K562 (cell line): ENCODE measurements around the gene U2AF1L4. TPM values are rescaled to one million over a fixed set of nuclear protein-coding genes. Genes with fewer than 3 reads are reported as not detected.

Source experiments
- ATF1 ChIP-seq, 2 experiments: fragments of 450-650 bp in 1 of 2; IDR thresholded peaks; 2 replicates each; pipeline ENCODE4 v1.6.1; 2016; ENCODE audit warnings: missing compliant biosample characterization in 1 of 2, missing genetic modification characterization in 1 of 2
- CBFA2T3 ChIP-seq: fragments of 450-650 bp; IDR thresholded peaks from 2 replicates; pipeline ENCODE4 v1.6.1; 2017
- CCAR2 ChIP-seq: fragments of 200-400 bp; formaldehyde crosslinking; IDR thresholded peaks from 2 replicates; pipeline ENCODE4 v1.6.1; 2017; ENCODE audit warnings: mild to moderate bottlenecking, low read depth, low read length
- DPF2 ChIP-seq: fragments of 450-650 bp; IDR thresholded peaks from 2 replicates; pipeline ENCODE4 v1.6.1; 2016
- ELF4 ChIP-seq: fragments of 450-650 bp; formaldehyde crosslinking; IDR thresholded peaks from 2 replicates; pipeline ENCODE4 v1.4.0; 2022; ENCODE audit warnings: missing genetic modification characterization
- ELK1 ChIP-seq: sonication (generic); formaldehyde crosslinking; IDR thresholded peaks from 2 replicates; pipeline ENCODE4 v1.8.1; 2022; ENCODE audit warnings: missing genetic modification reagents
- ETS1 ChIP-seq: conservative IDR thresholded peaks from 2 replicates; pipeline ENCODE4 v1.6.1; 2011; ENCODE audit warnings: low read depth, mild to moderate bottlenecking, low read length; ENCODE audit not compliant: control insufficient read depth
- ETV1 ChIP-seq: fragments of 450-650 bp; conservative IDR thresholded peaks from 2 replicates; pipeline ENCODE4 v1.6.1; 2016; ENCODE audit warnings: missing genetic modification characterization, control low read depth, low read depth, missing compliant biosample characterization
- EWSR1 ChIP-seq: fragments of 450-650 bp; IDR thresholded peaks from 2 replicates; pipeline ENCODE4 v1.6.1; 2018; ENCODE audit warnings: borderline replicate concordance, mild to moderate bottlenecking, low read depth, moderate library complexity; ENCODE audit not compliant: partially characterized antibody
- LEF1 ChIP-seq: fragments of 450-650 bp; IDR thresholded peaks from 2 replicates; pipeline ENCODE4 v1.6.1; 2016; ENCODE audit warnings: mild to moderate bottlenecking
- MCM3 ChIP-seq: fragments of 450-650 bp; IDR thresholded peaks from 2 replicates; pipeline ENCODE4 v1.6.1; 2016
- NEUROD1 ChIP-seq: fragments of 150-350 bp; IDR thresholded peaks from 2 replicates; pipeline ENCODE4 v1.6.1; 2014; ENCODE audit warnings: borderline replicate concordance, low read length, low read depth; ENCODE audit not compliant: partially characterized antibody
- POLR2AphosphoS5 ChIP-seq: IDR thresholded peaks from 2 replicates; pipeline ENCODE4 v1.6.1; 2011; ENCODE audit warnings: mild to moderate bottlenecking, low read depth, low read length, moderate library complexity; ENCODE audit not compliant: control insufficient read depth, insufficient read depth
- POLR3G ChIP-seq: IDR thresholded peaks from 2 replicates; pipeline ENCODE4 v1.6.1; 2011; ENCODE audit not compliant: insufficient read length, insufficient replicate concordance; ENCODE audit errors: extremely low read depth
- RB1 ChIP-seq: fragments of 450-650 bp; IDR thresholded peaks from 2 replicates; pipeline ENCODE4 v1.6.1; 2017; ENCODE audit warnings: low read depth, mild to moderate bottlenecking
- SAFB ChIP-seq: fragments of 200-400 bp; formaldehyde crosslinking; IDR thresholded peaks from 2 replicates; pipeline ENCODE4 v1.6.1; 2017; ENCODE audit warnings: low read depth, low read length, borderline replicate concordance
- SUPT5H ChIP-seq: fragments of 450-650 bp; IDR thresholded peaks from 2 replicates; pipeline ENCODE4 v1.6.1; 2016
- ZBTB11 ChIP-seq, 3 experiments: fragments of 200-800 bp in 1 of 3; fragments of 250-450 bp in 1 of 3; fragments of 450-650 bp in 1 of 3; sonication (Bioruptor Pico) in 1 of 3; sonication (Bioruptor generic) in 1 of 3; formaldehyde crosslinking in 1 of 3; IDR thresholded peaks; 2 replicates each; pipeline versions ENCODE4 v1.6.1 to v1.8.0; 2016 to 2022; ENCODE audit warnings: mild to moderate bottlenecking in 2 of 3, missing genetic modification characterization in 2 of 3, missing compliant biosample characterization in 1 of 3, moderate library complexity in 1 of 3
- ZNF12 ChIP-seq: sonication (generic); formaldehyde crosslinking; IDR thresholded peaks from 2 replicates; pipeline ENCODE4 v1.4.0; 2020; ENCODE audit warnings: mild to moderate bottlenecking, missing genetic modification reagents
- ZNF124 ChIP-seq: sonication (generic); formaldehyde crosslinking; IDR thresholded peaks from 2 replicates; pipeline ENCODE4 v1.8.1; 2022; ENCODE audit warnings: missing genetic modification reagents
- ZNF778 ChIP-seq: fragments of 450-650 bp; formaldehyde crosslinking; IDR thresholded peaks from 2 replicates; pipeline ENCODE4 v1.4.0; 2020; ENCODE audit warnings: mild to moderate bottlenecking, moderate library complexity
- polyA plus RNA-seq, 8 experiments: library from polyadenylated mRNA; depleted of rRNA in 4 of 8; stranded (reverse) in 5 of 8; unstranded in 3 of 8; fragments of >200 nt; fragmentation: Nextera tagmentation in 2 of 8; fragmentation: Illumina TruSeq in 1 of 8; extraction: Ambion mirVana in 2 of 8; extraction: Trizol in 1 of 8; gene quantifications; 2 replicates each; pipeline versions ENCODE4 v1.2.1 to v1.2.3, GENCODE V29; 2011 to 2014; ENCODE audit warnings: inconsistent platforms in 1 of 8, missing spikeins in 1 of 8
- total RNA-seq, 7 experiments: library from RNA; depleted of rRNA in 6 of 7; stranded (reverse); fragments of >200 nt in 6 of 7; fragmentation: Illumina TruSeq in 2 of 7; extraction: Trizol in 2 of 7; gene quantifications; 2 replicates each; pipeline versions ENCODE4 v1.2.1 to v1.2.3, GENCODE V29; 2011 to 2021; ENCODE audit warnings: low replicate concordance in 1 of 7

The U2AF1L4 gene
- total and polyA plus RNA-seq, 9 of the 15 experiments (the other 6 are each of a cell fraction or from before 2014, with no cell fraction given): 8.4 to 19.5 (median 12.6) TPM

GRCh38 chr19:35757749-35758608 lies 12.8 kb upstream of the U2AF1L4 start, which contains the start of gene PROSER3 (continued):
- TF ChIP-seq SUPT5H (peak; percentile 82), POLR2AphosphoS5 (peak; percentile 45; the same call in 1 of the 2 replicates), ZBTB11 (CRISPR knock-in tag; IDR thresholded peaks at IDR 0.05) (peak in 2 of 3 experiments; percentile 64 to 83; a peak in 5 of 6 replicates), ETS1 (peak; percentile 65), ZNF12 (CRISPR knock-in tag) (peak; percentile 33; the same call in 1 of the 2 replicates), ELF4 (CRISPR knock-in tag) (0 out of 2 replicates have a peak, but pooled peaks have one; percentile 20), ELK1 (no peak), LEF1 (peak; percentile 54), ATF1 (CRISPR knock-in tag; IDR thresholded peaks at IDR 0.05) (no peak), ATF1 (tag; IDR thresholded peaks at IDR 0.05) (peak; percentile 87), CBFA2T3 (no peak), POLR3G (no peak), ZNF124 (CRISPR knock-in tag) (no peak), EWSR1 (no peak), MCM3 (no peak), ETV1 (tag) (peak; percentile 96), SAFB (no peak), DPF2 (no peak), RB1 (peak; percentile 57), CCAR2 (no peak), ZNF778 (CRISPR knock-in tag) (no peak), NEUROD1 (peak; percentile 100)
